Measurements from ENCODE around the gene FBN2. TPM values are rescaled to one million over a fixed set of nuclear protein-coding genes. Genes with fewer than 3 reads are reported as not detected.

FBN2 gene
- total RNA-seq, 1 experiment from 2014 or later = 0.42 TPM

- TF ChIP-seq REST (IDR thresholded peaks at IDR 0.05; ENCODE audit: low read depth) = no peak
- no peak for TF ChIP-seq ZBTB33 (IDR thresholded peaks at IDR 0.05; ENCODE audit: extremely low read depth, insufficient replicate concordance, low read length)
- TF ChIP-seq SP1 (IDR thresholded peaks at IDR 0.05; ENCODE audit: low read depth) = peak; percentile 60
- peak; percentile 12; the same call in 1 of the 2 replicates for TF ChIP-seq ZFX (IDR thresholded peaks at IDR 0.05)
- TF ChIP-seq YY1 (IDR thresholded peaks at IDR 0.05; ENCODE audit: extremely low read depth, insufficient replicate concordance, low read depth, low read length) = no peak
- no peak for TF ChIP-seq ZNF274 (IDR thresholded peaks at IDR 0.05; ENCODE audit: low read depth, low read length)
- TF ChIP-seq MAX (IDR thresholded peaks at IDR 0.05) = no peak
- no peak for TF ChIP-seq ELF1 (IDR thresholded peaks at IDR 0.05; ENCODE audit: borderline replicate concordance, low read depth)
Observed at GRCh38 chr5:128228008-128228407, 310.0 kb downstream of the FBN2 start (continued).
